KMS-11 (cell line): ENCODE results near the gene PRDM1.

Experiments used
- H2AFZ ChIP-seq: fragments of 200-600 bp; sonication (generic); 2 replicates; pipeline ENCODE4 v1.6.1; 2016; ENCODE audit warnings: antibody characterized with exemption, mixed run types, low read depth
- H3K27ac ChIP-seq: fragments of 200-600 bp; sonication (generic); 2 replicates; pipeline ENCODE4 v1.6.1; 2016; ENCODE audit warnings: mild to moderate bottlenecking, mixed run types
- H3K27me3 ChIP-seq: fragments of 200-600 bp; sonication (generic); 2 replicates; pipeline ENCODE4 v1.6.1; 2017; ENCODE audit warnings: mild to moderate bottlenecking, low read depth, mixed run types, moderate library complexity; ENCODE audit not compliant: insufficient read depth
- H3K36me3 ChIP-seq: fragments of 200-600 bp; sonication (generic); 2 replicates; pipeline ENCODE4 v1.6.1; 2017; ENCODE audit warnings: mild to moderate bottlenecking, mixed run types; ENCODE audit not compliant: insufficient read depth
- H3K4me1 ChIP-seq: fragments of 200-600 bp; sonication (generic); 2 replicates; pipeline ENCODE4 v1.6.1; 2016; ENCODE audit warnings: mild to moderate bottlenecking, low read depth, mixed run types; ENCODE audit not compliant: poor library complexity, severe bottlenecking
- H3K4me2 ChIP-seq: fragments of 200-600 bp; sonication (generic); 2 replicates; pipeline ENCODE4 v1.7.0; 2016; ENCODE audit warnings: mild to moderate bottlenecking, mixed run types
- H3K4me3 ChIP-seq: fragments of 200-600 bp; sonication (generic); IDR thresholded peaks from 2 replicates; pipeline ENCODE4 v1.6.1; 2017; ENCODE audit warnings: low read depth, low read length, mixed read lengths; ENCODE audit not compliant: insufficient read depth
- H3K79me2 ChIP-seq: fragments of 200-600 bp; sonication (generic); 2 replicates; pipeline ENCODE4 v1.6.1; 2016; ENCODE audit warnings: low read depth, mixed run types; ENCODE audit not compliant: insufficient read depth
- H3K9ac ChIP-seq: fragments of 200-600 bp; sonication (generic); 2 replicates; pipeline ENCODE4 v1.6.1; 2016; ENCODE audit warnings: mild to moderate bottlenecking, mixed run types
- H4K20me1 ChIP-seq: fragments of 200-600 bp; sonication (generic); 2 replicates; pipeline ENCODE4 v1.6.1; 2016; ENCODE audit warnings: mild to moderate bottlenecking, mixed run types; ENCODE audit not compliant: insufficient read depth
- TF ChIP-seq, protein P1 (sequence below): fragments of 200-600 bp; sonication (generic); conservative IDR thresholded peaks from 2 replicates; pipeline ENCODE4 v1.6.1; 2017; ENCODE audit warnings: low read depth, mild to moderate bottlenecking, antibody characterized with exemption, low read length, moderate library complexity, mixed read lengths

Gene PRDM1

GRCh38 chr6:106063448-106063850, 22.7 kb upstream of the PRDM1 start:
- no peak overlapping the region for H2AFZ ChIP-seq
- no peaks in the 10 kb centered on the region for H3K36me3 ChIP-seq
- H3K9ac ChIP-seq, result no peak overlapping the region
- H3K4me1 ChIP-seq, result peaks cover 7% of the 10 kb centered on the region
- H4K20me1 ChIP-seq, result no peaks in the 10 kb centered on the region
- H3K4me2 ChIP-seq, result no peak overlapping the region
- H3K27me3 ChIP-seq, result no peaks in the 10 kb centered on the region
- no peak overlapping the region for H3K27ac ChIP-seq
- TF ChIP-seq, protein P1, sequence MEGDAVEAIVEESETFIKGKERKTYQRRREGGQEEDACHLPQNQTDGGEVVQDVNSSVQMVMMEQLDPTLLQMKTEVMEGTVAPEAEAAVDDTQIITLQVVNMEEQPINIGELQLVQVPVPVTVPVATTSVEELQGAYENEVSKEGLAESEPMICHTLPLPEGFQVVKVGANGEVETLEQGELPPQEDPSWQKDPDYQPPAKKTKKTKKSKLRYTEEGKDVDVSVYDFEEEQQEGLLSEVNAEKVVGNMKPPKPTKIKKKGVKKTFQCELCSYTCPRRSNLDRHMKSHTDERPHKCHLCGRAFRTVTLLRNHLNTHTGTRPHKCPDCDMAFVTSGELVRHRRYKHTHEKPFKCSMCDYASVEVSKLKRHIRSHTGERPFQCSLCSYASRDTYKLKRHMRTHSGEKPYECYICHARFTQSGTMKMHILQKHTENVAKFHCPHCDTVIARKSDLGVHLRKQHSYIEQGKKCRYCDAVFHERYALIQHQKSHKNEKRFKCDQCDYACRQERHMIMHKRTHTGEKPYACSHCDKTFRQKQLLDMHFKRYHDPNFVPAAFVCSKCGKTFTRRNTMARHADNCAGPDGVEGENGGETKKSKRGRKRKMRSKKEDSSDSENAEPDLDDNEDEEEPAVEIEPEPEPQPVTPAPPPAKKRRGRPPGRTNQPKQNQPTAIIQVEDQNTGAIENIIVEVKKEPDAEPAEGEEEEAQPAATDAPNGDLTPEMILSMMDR, result no peak
- H3K4me3 ChIP-seq, result no peak overlapping the region
- peaks cover 6% of the 10 kb centered on the region; the same call in 1 of the 2 replicates for H3K79me2 ChIP-seq

DNA sequence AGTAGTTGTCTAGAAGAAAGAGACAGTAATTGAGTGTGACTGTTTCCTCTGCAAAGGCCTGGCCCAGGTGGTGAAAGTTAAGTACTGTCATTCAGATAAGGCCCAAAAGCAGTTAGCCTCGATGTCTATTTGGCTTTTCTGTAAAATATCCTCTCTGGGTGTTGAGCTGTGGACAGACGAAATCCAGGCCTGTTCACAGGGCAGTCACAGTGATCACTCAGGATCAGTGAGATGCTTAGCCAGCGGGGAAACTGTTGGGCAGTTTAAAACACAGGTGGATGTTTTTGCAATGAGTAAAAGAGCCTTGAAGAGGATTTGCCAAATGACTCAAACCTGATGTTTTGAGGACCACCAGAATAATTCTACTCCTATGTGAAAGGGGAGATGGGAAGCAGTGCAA, 22.0 kb upstream of the PRDM1 start:
- Histone ChIP-seq H3K4me1 (peaks cover 7% of the 10 kb centered on the region), H3K9ac (no peak overlapping the region), H3K4me3 (no peak overlapping the region), H3K4me2 (no peak overlapping the region), H3K79me2 (peaks cover 6% of the 10 kb centered on the region; the same call in 1 of the 2 replicates), H3K36me3 (no peaks in the 10 kb centered on the region), H3K27me3 (no peaks in the 10 kb centered on the region), H4K20me1 (no peaks in the 10 kb centered on the region), H3K27ac (no peak overlapping the region), H2AFZ (no peak overlapping the region)
- TF ChIP-seq, protein P1, result no peak

- Histone ChIP-seq H3K79me2 (peaks cover 6% of the 10 kb centered on the region; the same call in 1 of the 2 replicates), H2AFZ (no peak overlapping the region), H3K4me1 (peaks cover 7% of the 10 kb centered on the region), H3K27ac (no peak overlapping the region), H3K9ac (no peak overlapping the region), H4K20me1 (no peaks in the 10 kb centered on the region), H3K4me2 (no peak overlapping the region), H3K4me3 (no peak overlapping the region), H3K27me3 (no peaks in the 10 kb centered on the region), H3K36me3 (no peaks in the 10 kb centered on the region)
- TF ChIP-seq, protein P1, result no peak
Measured at GRCh38 chr6:106064756-106065155, 21.4 kb upstream of the PRDM1 start.

DNA sequence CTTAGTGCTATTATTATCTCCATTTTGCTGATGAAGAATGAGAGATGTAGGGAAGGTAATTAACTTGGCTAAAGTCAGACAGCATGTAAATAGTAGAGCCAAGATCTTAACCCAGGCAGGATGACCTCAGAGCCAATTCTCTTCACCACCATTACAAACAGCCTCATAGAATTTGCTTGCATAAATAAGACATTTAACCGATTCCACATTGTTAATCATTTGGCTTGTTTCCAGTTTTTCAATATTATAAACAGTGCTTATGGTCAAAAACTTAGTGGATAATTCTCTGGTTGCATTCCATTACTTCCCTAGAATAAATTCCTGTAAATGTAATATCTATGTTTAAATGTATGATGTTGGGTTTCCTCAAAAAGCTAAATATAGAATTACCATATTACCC, 19.1 kb upstream of the PRDM1 start:
- no peak overlapping the region for H3K9ac ChIP-seq
- peaks cover 6% of the 10 kb centered on the region; the same call in 1 of the 2 replicates for H3K79me2 ChIP-seq
- no peak overlapping the region for H3K27ac ChIP-seq
- no peak overlapping the region for H3K4me3 ChIP-seq
- H3K36me3 ChIP-seq, result no peaks in the 10 kb centered on the region; the same call in 1 of the 2 replicates
- no peaks in the 10 kb centered on the region for H3K27me3 ChIP-seq
- H4K20me1 ChIP-seq, result no peaks in the 10 kb centered on the region
- no peak overlapping the region for H2AFZ ChIP-seq
- H3K4me2 ChIP-seq, result no peak overlapping the region
- H3K4me1 ChIP-seq, result peaks cover 7% of the 10 kb centered on the region
- TF ChIP-seq, protein P1, result no peak
